ENCODE measurements around the gene VSIG10L.
A peak's percentile ranks its signal among the peaks of the same experiment; 100 is the strongest.

VSIG10L gene

DNA sequence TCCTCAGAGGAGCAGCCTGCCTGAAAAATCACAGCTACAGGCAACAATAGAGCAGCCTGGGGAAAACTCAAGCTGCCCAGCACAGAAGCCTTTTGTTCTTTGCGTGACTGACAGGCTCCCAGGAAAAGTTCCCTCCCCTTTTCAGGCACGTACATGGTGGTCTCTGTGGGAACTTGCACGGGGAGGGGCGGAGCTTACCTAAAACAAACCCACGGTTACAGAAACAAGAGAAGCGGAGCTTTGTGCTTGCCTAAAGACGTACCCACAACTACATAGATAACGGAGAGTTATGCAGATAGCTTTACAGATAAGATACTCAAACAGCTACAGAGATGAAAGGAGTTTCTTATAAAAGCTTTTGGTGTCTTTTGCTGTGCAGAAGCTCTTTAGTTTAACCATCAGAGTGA, 12.8 kb upstream of the VSIG10L start:
- no peak for DNase-seq (ENCODE audit: insufficient read length, low spot score)
- FAIRE-seq, result no peak
- TF ChIP-seq POLR2A (IDR thresholded peaks at IDR 0.05; ENCODE audit: low read depth, low read length), result no peak

- no peak for TF ChIP-seq POLR2A (IDR thresholded peaks at IDR 0.05; ENCODE audit: low read depth, low read length)
- FAIRE-seq (no peak), DNase-seq (ENCODE audit: insufficient read length, low spot score) (no peak)
Observed at GRCh38 chr19:51354103-51354741, 12.3 kb upstream of the VSIG10L start.

- FAIRE-seq, result no peak
- TF ChIP-seq POLR2A (IDR thresholded peaks at IDR 0.05; ENCODE audit: low read depth, low read length), result no peak
- DNase-seq (ENCODE audit: insufficient read length, low spot score), result no peak
Observed at GRCh38 chr19:51352783-51353360, 10.9 kb upstream of the VSIG10L start.

DNA sequence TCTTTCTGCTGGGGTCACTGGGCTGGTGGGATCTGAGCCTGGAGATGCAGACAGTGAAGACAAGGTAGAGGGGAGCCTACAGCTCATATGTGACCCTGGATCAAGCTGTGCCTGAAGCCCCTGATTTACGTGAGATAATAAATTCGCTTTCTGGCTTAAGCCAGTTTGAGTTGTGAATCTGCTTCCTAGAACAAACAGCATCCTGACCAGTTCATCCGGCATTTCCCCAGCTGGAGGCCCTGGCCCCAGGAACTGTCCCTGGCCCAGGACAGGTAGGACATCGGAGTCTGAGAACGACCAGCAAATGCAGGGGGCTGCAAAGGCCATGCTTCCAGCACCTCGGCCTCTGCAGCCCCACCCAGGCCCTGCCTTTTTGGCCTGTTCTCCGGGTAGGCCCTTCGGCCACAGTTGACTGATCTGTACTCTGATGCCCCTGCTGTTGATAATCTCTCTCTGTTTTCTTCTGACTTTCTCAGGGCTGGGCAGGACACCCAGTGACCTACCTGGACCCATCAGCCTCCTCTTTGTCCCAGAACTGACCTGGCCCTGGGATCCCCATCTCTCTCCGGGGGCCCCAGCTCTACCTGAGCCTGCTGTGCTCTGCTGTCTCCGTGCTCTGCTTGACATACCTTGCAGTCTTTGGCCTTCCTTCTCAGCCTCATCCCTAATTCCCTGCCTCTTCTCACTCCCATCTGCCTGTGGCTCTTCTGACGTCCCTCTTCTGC, 9.5 kb upstream of the VSIG10L start:
- FAIRE-seq (no peak), DNase-seq (ENCODE audit: insufficient read length, low spot score) (no peak)
- TF ChIP-seq POLR2A (IDR thresholded peaks at IDR 0.05; ENCODE audit: low read depth, low read length), result no peak

- no peak for TF ChIP-seq POLR2A (IDR thresholded peaks at IDR 0.05; ENCODE audit: low read depth, low read length)
- FAIRE-seq, result no peak
- no peak for DNase-seq (ENCODE audit: insufficient read length, low spot score)
Observed at GRCh38 chr19:51347209-51347928, 5.4 kb upstream of the VSIG10L start.

DNA sequence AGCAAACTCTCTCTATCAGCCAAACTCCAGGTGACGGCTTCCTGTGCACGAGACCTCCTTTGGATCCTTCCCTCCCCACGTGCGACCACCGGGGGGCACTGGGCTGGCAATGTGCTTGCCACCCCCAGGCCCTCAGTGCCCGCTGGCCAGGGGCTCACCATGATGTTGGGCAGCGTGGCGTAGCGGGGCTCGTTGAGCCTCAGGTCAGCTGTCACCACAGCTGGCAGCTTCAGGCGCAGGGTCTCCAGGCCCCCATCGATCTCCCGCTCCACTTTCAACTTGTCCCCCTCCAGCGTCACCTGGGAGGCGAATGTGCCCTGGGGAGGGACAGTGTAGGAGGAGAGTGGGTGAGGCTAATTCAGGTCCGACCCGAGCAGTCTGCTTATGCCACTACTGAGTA, 4.8 kb upstream of the VSIG10L start:
- FAIRE-seq, result no peak
- no peak for DNase-seq (ENCODE audit: insufficient read length, low spot score)

GRCh38 chr19:51345076-51345620, 3.2 kb upstream of the VSIG10L start:
- FAIRE-seq (no peak), DNase-seq (ENCODE audit: insufficient read length, low spot score) (no peak)
- no peak for TF ChIP-seq POLR2A (IDR thresholded peaks at IDR 0.05; ENCODE audit: low read depth, low read length)

More for the DNA sequence above, 4.8 kb upstream of the VSIG10L start:
- TF ChIP-seq POLR2A (IDR thresholded peaks at IDR 0.05; ENCODE audit: low read depth, low read length), result no peak

DNA sequence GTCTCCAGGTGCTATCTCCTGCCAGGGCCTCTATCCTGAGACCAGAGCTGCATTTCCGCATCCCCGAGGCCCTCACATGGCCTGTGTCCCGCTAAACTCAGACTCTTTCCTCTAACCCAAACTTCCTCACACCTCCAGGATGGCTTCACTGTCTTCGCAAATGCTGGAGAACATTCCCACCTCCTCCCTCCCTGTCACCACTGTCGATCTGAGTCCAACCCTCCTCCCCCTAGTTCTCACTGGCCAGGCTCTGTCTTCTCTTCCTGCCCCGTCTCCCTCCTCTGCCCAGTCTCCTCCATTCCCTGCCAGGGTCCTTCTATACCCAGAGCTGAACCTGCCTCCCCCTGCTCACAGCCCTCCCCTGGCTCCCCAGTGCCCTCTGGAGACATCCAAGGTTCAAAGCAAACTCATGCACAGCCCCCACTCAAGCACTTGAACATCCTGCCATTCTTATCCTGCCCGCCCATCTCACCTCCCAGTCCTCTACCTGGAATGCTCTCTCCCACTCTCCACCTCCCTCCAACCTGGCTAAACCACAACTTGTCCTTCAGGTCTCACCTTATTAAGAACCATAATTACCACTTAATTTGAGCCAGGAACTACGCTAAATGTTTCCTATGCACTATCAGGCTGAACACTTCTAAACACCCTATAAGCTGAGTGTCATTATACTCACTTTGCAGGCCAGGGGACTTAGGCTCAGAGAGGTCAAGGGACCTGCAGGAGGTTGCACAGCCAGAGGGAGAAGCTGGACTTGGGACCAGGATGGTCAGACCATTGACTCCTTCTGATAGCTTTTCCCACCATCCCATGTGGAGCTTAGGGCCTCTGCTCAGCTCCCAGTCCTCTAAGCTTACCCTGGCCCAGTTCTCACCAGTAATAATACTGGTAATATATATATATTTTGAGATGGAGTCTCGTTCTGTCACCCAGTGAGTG, 961 bp upstream of the VSIG10L start:
- DNase-seq (ENCODE audit: insufficient read length, low spot score) (no peak), FAIRE-seq (no peak)
- no peak for TF ChIP-seq POLR2A (IDR thresholded peaks at IDR 0.05; ENCODE audit: low read depth, low read length)

DNA sequence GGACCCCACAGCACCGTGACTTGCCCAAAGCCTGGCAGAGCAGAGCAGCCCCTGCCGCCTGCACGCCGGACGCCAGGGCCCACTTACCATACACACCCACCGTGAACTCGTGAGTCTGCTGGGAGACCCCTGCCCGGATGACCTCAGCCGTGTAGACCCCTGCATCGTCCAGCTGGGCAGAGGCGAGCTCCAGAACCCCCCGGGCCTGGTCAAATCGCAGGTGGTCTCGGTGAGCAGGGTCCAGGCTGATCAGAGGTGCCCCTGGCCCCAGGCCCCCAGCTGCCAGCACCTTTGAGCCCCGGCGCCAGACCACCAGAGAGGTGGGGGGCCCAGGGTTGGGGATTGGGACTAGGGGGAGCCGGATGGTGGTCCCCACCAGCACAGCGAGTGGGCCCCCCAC, 873 bp downstream of the VSIG10L start:
- no peak for FAIRE-seq

DNA sequence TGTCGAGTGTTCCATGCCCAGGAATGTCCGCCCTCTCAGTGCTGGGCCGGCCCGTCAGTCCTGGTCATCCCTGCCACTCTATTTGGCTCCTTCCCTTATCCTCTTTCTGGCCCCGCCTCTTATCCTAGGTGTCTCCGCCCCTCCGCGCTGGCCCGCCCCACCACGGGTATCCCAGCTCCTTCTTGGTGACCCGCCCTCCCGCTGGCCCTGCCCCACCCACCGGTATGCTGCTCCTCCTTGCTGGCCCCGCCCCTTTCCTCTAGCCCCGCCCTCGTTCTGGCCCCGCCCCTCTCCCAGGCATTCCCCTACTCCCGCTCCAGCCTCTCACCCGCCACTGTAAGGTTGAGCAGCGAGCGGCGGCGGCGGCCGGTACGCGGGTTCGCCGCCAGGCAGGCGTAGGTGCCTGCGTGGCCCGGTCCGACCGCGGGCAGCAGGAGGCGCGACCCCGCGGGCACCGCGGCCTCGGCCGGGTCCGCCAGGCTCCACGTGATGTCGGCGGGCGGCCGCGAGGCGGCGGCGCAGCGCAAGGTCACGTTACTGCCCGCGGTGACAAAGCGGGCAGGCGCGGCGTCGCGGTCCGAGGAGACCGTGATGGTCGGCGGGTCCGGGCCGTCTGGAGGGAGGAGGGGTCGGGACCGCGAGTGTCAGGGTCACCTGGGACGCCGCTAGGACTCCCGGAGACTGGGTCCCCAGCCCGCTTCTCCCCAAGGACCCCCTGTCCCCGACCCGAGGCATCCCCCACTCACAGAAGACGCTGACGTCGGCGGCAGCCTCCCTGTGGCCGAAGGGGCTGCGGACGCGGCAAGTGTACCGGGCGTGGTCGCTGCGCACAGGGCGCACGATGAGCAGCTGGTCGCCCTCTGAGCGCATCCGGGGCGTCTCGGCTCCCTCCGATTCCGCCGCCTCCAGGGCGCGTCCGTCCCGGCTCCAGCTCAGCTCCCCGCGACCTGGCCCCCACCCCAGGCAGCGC, 2.0 kb downstream of the VSIG10L start:
- FAIRE-seq (peak; percentile 23), DNase-seq (ENCODE audit: insufficient read length, low spot score) (peak; percentile 76)
- TF ChIP-seq POLR2A (IDR thresholded peaks at IDR 0.05; ENCODE audit: low read depth, low read length), result peak; percentile 66

More for the DNA sequence above, 873 bp downstream of the VSIG10L start:
- DNase-seq (ENCODE audit: insufficient read length, low spot score), result no peak
- TF ChIP-seq POLR2A (IDR thresholded peaks at IDR 0.05; ENCODE audit: low read depth, low read length), result no peak

DNA sequence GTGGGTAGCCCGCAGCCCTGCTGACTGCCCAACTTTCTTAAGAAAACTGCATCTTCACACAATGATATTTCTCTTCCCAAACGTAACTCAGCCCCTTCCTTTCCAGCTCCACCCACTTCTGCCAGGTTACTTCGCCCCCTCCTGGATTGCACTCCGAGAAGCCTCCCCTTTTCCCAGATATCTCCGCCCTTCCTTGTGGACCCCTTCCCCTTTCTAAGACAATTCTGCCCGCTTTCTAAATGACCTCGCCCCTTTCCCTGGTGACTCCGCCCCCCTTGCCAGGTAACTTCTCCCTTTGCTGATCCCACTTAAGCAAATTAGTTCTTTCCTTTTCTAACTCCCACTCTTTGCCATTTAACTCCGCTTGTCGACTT, 2.6 kb downstream of the VSIG10L start:
- DNase-seq (ENCODE audit: insufficient read length, low spot score) (no peak), FAIRE-seq (no peak)
- no peak for TF ChIP-seq POLR2A (IDR thresholded peaks at IDR 0.05; ENCODE audit: low read depth, low read length)

Measured in H54 (cell line).